Spleen (tissue), 7 donors: ENCODE results near the gene TRIO.

Source experiments
- CTCF ChIP-seq, 11 experiments: fragments of 200-600 bp in 7 of 11; fragments of 450-650 bp in 4 of 11; sonication (generic) in 4 of 11; IDR thresholded peaks in 8 of 11; conservative IDR thresholded peaks in 3 of 11; 1 replicate in 7 of 11; 2 replicates in 4 of 11; pipeline versions ENCODE4 v1.4.0 to v1.8.0; 2016 to 2021; ENCODE audit warnings: antibody characterized with exemption in 11 of 11, inconsistent platforms in 4 of 11, mild to moderate bottlenecking in 1 of 11
- POLR2A ChIP-seq, 3 donors: fragments of 450-650 bp; IDR thresholded peaks; one replicate each; pipeline ENCODE4 v1.5.1; 2017; ENCODE audit warnings: antibody characterized with exemption in 3 of 3, mild to moderate bottlenecking in 1 of 3
- POLR2AphosphoS5 ChIP-seq, 3 donors: sonication (generic); formaldehyde crosslinking; IDR thresholded peaks; one replicate each; pipeline ENCODE4 v1.5.1; 2017; ENCODE audit warnings: antibody characterized with exemption in 3 of 3
- donor health status: DM: no; HTN: no; CAD: no; lungs with moderate emphysema.
- donor health status: DM: no; HTN: no; CAD: no.
- donor health status: DM: no; HTN: no; CAD: no.

- no peak for TF ChIP-seq POLR2A (IDR thresholded peaks at IDR 0.05)
- TF ChIP-seq CTCF (IDR thresholded peaks at IDR 0.05 in 8 of 11, conservative IDR thresholded peaks at IDR 0.05 in 3 of 11), result no peak
- no peak for TF ChIP-seq POLR2AphosphoS5 (IDR thresholded peaks at IDR 0.05)
Observed at GRCh38 chr5:14395411-14395810, 252.3 kb downstream of the TRIO start.
